Activated CD4-positive, alpha-beta T cell treated with anti-CD3 and anti-CD28 coated beads, Interleukin-2, amount 50 U/mL, for 4 hours (primary cell): ENCODE data around the gene ZFYVE16.
A peak's percentile ranks its signal among the peaks of the same experiment; 100 is the strongest.
"Not testable (repeated sequence)": the region's sequence is repeated elsewhere in the genome, so short reads cannot be mapped to it uniquely, and the experiment has no call there.

Source experiments
- DNase-seq, 2 experiments: peaks; one replicate each; pipeline ENCODE4 v3.0.0-alpha.2; 2020

ZFYVE16 gene

DNA sequence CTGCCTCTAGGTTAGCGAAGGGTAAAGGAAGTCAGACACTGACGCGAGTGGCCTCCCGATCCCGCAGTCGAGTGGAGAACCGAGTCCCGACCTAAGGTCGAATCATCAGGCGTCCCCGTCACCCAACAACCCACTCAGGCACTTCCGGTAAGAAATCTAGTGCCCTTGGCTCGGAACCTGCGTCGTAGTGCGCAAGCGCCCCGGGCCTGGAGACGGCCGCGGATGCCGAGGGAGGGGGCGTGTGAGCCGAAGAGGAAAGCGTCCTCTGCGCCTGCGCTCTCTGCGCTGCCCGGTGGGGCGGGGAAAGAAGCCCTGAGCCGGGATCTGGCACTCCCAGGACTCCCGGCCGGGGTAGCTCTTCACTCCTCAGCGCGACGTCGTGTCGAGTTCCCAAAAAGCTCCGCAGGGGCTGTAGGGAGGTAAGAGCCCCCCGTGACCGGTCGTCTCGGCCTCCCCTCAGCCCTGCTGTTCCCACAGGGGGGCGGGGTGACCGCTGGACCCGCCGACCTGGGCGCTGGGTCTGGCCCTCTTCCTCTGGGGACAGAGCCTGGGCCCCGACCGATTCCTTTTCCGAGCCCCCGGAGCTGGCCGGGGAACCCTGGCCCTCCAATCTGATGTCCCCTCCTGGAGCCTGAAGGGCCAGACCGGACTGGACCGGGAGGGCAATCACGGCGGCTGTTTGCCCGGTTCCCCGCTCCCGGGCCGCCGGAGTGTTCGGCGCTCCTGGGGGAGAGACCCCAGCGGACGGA, at the start of gene ZFYVE16:
Gene ZFYVE16, plus strand, starts transcription at position 330 of the 749 bp plus-strand sequence. CDS start 26,084 bp downstream, outside the sequence.
- DNase-seq: peak; percentile 94 to 95

DNA sequence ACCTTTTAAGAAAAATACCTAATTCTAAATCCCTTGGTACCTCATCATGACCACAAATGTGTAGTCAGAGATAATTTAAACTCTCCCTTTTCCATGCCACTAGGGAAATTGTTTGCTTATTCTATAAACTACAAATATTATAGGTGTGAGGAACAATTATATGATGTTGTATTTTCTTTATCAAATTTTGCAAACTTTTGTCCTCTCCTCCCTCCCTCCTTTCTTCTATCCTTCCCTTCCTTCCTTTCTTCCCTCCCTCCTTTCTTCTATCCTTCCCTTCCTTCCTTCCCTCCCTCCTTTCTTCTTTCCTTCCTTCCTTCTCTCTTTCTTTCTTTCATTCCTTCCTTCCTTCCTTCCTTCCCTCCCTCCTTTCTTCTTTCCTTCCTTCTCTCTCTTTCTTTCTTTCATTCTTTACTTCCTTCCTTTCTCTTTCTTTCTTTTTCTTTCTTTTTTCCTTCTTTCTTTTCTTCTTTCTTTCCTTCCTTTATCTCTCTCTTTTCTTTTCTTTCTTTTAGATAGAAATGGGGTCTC, 46.9 kb upstream of the ZFYVE16 start:
- no peak for DNase-seq

DNA sequence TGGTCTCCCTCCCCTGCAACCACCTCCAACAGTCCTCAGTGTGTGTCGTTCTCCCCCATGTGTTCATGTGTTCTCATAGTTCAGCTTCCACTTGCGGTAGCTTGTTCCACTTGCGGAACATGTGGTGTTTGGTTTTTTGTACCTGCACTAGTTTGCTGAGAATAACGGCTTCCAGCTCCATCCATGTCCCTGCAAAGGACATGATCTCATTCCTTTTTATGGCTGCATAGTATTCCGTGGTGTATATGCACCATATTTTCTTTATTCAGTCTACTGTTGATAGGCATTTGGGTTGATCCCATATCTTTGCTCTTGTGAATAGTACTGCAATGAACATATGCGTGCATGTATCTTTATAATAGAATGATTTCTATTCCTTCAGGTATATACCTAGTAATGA, 43.0 kb upstream of the ZFYVE16 start:
- no peak for DNase-seq

DNA sequence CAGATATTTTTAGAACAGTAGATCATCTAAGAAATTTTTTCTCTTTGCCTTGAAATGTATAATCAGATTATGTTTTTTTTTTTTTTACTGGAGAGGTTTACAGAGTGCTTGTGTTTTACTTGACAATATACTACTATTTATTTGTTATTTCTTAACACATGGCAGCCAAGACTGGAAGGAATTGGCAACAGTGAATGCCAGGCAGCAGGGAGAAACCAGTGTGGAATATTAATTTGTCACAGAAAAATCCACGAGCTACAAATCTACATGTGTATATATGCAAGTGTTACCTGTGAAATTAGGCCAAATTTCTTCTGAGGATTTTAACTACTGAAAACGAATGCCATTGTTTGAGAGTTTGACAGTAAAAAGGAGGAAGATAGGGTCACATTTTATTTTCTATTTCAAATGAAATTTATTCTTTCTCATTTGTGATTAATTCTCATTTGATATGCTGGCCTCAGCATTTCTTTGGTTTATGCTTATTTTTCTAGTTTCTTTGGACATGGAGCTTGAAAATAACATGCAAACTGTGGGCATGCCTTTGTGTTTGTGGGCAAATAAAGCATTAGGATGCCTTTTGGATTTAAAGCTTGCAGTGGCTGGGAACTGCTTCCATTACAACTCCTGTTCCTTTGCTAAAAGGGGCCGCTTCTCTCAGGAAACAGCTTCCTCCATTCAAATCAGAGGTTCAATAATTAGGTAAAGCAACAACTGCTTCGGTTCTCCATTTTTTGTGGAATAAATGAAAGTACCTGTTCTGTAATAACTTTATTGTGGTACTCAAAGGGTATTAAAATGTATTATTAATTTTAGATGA, 39.0 kb upstream of the ZFYVE16 start:
- DNase-seq: no peak

DNA sequence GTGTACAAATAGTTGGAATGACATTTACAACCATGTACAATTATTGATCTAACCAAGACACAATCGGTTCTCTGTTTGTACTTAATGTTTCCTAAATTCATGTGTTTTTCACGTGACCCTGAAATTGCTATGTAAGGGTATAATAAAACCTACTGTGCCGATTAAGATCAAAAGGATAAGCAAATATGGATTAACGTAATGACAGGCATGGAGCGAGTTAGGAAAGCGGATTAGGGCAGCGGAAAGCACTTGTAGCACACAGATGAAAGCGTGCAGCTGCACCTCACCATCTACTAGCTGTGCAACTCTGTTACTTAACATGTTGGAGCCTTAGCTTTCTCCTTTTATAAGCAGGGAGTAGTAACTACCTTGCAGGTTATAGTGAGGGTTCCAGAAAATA, 38.3 kb upstream of the ZFYVE16 start:
- no peak for DNase-seq

DNA sequence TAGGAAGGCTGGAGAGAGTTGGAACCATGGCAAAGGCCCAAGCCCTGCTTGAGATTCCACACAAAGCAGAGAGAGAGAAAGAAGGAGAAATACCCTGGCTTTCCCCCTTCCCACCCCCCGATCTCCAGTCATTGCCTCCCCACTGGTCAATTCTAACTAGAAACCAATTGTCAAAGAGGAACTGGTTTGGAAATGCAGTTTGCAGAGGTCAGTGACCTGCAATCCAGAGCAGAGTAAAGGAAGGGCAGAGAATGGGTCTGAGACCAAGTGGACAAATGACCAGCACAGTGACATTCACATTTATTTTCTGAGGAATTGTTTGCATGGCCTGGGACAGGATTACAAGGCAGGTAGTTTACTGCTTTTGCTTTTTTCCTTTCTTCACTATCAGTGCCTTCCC, 37.5 kb upstream of the ZFYVE16 start:
- no peak for DNase-seq

DNA sequence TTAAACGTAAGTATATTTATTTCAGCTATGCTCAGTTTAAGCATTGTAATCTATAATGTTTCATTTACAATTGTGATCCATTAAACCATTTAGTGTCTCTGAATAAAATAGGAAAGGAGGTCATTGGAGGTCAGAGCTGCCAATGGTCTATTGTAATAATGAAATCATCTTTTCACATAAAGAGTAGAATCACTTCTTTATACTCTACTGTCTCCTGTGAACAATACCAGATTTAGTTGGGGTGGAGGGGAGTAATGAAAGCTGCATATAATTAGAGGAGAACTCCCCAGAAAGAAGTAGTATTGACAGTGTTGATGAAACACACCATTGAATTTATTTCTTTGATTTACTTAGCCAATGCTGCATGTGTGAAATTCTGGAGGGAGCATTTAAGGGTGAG, 35.1 kb upstream of the ZFYVE16 start:
- DNase-seq: no peak

DNA sequence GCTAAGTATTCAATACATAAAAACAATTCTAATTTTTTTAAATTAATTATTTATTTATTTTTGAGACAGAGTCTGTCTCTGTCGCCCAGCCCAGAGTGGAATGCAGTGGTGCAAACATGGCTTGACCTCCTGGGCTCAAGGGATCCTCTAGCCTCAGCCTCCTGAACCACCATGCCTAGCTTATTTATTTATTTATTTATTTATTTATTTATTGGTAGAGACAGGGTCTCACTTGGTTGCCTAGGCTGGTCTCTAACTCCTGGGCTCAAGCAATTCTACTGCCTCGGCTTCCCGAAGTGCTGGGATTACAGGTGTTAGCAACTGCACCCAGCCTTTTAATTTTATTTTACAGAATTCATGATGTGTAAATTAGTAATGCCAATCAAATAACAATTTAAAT, 33.7 kb upstream of the ZFYVE16 start:
- no peak for DNase-seq

DNA sequence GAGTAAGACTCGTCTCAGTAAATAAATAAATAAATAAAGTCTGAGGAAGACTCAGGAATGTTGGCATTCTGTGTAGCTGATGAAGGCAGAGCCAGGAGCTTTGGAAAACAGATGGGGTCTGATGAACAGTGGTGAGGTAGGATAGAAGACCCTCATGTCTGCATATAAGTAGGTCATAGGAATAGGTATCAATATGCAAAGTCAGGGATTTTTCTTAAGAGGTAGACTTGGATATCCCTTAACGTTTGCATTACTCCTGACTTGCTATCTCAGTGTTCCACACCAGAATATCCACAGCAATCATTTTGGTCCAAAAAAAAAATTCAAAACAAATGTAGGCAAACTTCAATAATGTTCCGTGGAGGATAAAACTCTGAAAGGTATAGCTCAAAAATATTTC, 31.3 kb upstream of the ZFYVE16 start:
- no peak for DNase-seq

DNA sequence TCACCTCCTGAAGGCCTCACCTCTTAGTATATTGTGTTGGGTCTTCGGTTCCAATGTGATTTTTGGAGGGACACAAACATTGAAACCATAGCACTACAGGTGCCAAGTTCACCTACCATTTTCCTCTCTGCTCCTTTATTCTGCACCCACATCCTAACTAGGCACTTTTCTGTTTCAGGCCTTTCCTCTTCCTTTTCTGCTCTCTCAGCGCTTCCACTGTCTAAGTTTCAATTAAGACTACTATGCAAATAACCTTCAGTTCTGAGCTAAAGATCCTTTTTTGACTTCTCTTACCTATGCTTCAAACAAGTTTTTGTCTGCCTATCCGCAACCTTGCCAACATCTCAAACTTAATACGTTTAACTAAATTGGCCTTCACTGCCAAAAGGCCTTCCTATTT, 25.4 kb upstream of the ZFYVE16 start:
- DNase-seq: no peak

DNA sequence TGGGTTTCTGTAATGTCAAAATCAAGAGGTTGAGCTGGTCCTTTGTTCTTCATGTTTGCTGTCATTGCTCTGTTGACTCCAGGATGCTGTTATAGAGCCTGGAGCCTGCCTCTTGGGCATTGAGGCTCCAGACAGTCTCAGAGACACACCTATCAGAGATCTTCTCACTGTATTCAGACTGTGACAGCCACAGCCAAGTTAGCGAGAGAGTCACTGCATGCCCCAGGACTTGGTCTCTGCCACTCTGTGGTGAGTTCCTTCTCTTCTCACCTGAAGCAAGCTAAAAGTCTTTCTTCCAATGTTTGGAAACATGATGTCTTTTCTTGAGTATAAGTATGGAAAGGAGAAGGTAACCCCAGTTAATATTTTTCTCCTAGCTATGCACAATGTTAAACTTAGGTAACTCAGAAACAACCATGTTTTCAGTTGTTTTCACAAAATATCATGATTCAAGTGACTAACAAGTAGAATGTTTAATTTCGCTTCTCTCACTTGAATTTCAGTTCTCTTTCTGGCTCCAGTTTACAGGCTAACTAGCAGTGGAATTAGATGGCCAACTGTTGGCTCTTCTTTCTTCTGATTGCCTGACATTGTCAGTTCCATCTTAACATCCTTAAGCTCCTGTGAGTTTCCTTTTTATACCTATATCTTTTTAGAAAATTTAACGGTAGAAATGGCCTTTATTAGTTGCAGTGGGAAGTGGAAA, 20.6 kb upstream of the ZFYVE16 start:
- no peak for DNase-seq

DNA sequence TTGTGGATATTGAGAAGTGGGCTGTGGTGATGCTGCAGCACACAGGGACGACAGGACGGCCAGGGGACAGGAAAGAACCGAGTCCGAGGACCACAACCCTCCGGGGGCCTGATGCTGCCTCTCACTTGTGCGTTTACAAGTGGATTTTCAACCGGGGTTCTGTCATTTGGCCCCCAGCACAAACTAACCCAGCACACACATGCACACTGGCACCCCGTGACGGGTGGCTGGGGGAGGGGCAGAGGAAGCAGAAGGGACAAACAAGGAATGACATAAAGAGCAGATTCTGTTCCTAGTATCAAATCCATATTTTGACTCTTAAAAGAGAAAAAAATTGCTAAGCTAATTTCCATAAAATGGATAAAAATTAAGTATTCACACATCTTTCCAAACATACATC, 18.3 kb upstream of the ZFYVE16 start:
- no peak for DNase-seq

DNA sequence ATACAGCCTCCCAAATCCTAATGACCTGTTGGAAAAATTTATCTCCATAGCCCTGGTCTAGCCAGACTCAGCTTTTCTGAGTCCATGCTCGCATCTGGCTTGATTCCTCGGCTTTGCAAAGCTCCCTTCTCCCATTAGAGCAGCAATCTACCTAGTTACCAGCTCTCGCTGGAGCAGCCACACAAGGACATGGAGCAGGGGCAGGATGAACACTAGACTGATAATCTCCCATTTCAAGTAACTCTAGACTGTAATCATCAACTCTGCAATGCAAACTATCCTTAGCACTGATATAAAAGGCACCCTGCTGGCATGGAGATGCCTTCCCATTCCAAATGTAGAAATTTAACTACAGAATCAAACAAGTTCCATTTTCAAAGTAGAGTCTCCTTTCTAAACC, 17.5 kb upstream of the ZFYVE16 start:
- not testable (repeated sequence) for DNase-seq

DNA sequence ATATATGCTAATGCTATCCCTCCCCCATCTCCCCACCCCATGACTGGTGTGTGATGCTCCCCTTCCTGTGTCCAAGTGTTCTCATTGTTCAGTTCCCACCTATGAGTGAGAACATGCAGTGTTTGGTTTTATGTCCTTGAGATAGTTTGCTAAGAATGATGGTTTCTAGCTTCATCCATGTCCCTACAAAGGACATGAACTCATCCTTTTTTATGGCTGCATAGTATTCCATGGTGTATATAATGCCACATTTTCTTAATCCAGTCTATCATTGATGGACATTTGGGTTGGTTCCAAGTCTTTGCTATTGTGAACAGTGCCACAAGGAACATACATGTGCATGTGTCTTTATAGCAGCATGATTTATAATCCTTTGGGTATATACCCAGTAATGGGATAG, 16.6 kb upstream of the ZFYVE16 start:
- not testable (repeated sequence) for DNase-seq

DNA sequence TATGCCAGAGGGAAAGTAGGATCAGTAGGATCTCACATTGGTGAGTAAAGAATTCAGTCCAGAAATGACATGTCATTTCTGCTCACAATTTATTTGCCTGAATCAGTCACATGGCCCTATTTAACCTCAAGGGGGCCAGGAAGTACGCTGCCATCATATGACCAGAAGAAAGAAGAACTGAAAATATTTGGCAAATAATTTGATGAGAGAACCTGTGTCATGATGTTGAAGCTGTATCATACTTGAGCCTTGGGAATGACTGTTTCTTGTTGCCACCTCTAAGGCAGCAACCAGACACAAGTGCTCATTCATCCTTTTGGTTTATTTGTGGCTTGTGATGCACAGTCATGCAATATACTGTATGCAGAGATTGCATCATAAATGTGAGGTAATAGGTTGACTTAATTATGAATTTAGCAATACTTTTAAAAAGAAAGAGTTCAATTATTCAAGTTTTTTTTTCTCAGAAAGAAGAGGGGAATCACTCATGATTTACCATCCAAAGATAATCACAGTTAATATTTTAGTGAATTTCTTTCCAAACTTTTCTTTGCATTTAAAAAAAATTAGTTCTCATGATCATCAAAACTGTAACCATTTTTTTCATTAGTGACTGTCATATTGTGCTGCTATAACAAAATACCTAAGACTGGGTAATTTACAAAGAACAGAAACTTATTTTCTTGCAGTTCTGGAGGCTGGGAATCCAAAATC, 8.2 kb upstream of the ZFYVE16 start:
- no peak for DNase-seq

DNA sequence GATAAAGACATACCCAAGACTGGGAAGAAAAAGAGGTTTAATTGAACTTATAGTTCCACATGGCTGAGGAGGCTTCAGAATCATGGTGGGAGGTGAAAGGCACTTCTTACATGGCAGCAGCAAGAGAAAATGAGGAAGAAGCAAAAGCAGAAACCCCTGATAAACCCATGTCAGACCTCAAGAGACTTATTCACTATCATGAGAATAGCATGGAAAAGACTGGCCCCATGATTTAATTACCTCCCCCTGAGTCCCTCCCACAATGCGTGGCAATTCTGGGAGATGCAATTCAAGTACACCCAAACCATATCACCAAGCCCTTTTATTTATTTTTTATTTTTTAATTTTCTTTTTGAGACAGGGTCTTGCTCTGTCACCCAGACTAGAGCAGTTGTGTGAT, 7.5 kb upstream of the ZFYVE16 start:
- not testable (repeated sequence) for DNase-seq

DNA sequence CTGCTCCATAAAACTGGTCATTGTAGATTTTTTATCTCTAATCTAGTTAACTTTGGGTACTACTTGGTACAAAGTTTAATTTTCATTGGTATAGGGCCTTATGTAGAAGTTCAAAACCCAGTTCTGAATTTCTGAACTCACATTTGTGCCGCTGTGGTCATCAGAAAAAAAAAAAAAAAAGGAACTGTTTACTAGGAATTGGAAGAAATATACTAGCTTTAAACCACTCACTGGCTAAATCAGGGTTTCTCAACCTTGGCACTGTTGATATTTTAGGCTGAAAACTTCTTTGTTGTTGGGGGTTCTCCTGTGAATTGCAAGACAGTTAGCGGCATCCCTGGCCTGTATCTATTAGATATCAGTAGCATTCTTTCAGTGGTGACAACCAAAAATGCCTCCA, 4.1 kb upstream of the ZFYVE16 start:
- DNase-seq: no peak

DNA sequence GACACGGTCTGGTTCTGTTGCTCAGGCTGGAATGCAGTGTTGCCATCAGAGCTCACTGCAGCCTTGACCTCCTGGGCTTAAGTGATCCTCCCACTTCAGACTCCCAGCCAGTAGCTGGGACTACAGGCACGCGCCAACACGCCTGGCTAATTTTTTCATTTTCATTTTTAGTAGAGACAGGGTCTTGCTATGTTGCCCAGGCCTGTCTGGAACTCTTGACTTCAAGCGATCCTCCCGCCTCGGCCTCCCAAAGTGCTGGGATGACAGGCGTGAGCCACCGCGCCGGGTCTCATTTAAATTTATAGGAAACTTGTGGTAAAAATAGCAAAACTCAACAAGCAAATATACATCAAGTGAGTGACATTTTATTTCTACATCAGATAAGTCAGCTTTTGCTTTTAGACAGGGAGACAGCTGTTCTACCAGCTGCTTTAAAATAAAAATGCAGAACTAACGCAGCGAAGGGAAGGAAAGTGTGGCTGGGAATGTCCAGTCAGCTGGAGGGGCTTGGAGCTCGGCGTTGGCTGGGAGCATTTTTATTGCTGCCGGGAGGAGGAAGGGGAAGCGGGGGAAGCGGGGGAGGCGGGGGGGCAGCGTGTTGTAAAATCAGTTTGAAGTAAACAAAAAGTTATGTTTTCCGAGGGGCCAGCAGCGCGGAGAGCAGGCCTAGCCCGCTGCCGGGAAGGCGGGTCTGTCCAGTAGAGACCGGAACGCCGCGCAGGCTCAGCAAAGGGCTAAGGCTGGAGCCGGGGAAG, 707 bp upstream of the ZFYVE16 start:
- DNase-seq: no peak

DNA sequence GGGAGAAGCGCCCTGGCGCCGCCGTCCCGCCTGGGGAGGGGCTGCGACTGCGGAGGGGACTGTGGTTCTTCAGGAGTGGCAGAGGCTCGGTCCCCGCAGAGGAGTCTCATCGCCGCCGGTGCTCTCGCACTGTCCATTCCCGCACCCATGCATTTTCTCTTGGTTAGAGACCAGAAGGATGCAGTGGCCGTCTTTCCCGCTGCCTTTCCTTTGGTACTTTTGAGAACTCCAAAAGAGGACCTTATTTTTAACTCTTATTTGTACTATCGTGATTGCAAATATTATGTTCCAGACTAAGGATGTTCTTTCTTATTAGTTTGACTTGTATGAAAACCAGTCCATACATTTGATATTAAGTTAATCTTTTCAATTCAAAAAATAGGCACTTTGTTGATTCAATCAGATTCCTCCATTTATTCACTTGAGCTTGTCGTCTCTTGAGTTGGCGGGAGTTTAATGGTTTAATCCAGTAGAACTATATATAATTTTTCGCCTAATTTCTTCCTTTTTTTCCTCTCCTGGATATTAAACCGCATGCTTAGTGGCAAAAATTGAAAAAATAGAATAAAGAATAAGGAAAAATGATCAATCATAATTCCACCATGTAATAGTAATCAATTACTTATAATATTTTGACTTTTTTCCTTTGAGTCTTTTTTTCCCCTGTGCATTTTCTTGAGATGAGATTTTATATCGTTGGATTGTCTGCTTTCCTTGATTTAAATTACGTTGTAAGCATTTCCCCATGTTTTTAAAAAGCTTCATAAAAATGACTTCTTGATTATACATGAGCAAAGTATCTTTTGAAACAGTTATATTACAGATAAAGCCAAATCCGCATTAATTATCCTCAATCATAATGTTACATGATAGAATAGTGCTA, 861 bp downstream of the ZFYVE16 start:
- DNase-seq: no peak

DNA sequence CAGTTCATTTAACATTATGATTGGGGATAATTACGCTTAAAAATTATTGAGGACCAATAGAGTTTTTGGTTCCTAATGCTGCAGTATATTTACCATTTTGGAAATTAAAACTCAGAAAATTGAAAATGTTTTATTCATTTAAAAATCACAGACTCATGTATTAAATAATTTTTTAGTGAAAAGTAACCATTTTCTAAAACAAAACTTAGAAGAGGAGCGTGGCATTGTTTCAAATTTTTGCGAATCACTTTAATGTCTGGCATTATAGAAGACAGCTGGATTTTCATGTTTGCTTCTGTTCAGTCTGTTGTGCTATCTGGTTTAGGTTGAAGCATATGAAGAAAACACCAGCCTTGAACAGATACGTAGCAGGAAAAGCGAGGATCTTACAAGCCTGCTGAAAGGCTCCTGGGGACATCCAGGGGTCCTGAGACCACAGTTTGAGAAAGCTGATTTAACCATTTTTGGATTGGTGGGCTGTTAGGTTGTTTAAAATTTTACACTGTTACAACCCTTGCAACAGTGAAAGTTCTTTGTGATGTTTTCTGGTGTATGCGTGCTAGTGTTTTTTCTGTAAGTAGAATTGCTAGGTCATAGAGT, 1.6 kb downstream of the ZFYVE16 start:
- no peak for DNase-seq
